ENCODE measurements around the gene PSG2.
"Not testable (repeated sequence)": the region's sequence is repeated elsewhere in the genome, so short reads cannot be mapped to it uniquely, and the experiment has no call there.

The PSG2 gene

DNA sequence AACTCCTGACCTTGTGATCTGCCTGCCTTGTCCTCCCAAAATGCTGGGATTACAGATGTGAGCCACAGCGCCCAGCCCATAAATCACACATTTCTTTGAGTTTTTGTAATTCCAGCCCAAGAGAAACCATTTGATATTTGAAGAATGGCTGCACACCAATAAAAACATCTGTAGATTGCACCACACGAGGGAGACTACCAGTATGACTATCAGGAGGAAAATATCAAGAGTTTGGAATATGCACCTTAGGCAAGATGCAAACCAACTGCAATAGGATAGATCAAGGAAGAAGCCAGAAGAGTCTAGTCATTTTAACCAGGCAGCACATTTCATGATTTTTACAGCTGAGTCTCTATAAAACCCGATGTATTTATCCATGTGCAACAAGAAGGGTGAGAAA is 20.1 kb downstream of the PSG2 start:
- not testable (repeated sequence) for DNase-seq

DNA sequence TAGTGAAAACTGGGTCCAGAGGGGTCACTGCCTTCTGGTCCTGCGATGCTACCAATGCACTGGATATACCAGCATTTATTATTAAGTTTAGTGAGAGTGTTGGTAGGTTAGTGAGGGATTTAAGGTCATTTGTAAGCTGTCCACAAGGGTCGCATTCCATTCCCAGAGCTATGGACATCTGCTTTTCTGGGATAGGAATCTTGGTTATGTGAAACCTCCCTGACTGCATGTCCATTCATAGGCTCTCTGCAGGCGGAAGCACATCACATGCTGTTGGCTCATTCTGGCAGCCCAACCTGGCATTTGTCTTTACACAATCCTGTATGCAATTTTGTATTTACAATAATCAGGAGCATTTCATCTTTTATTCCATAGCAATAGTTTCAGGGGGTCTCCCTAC is 21.2 kb downstream of the PSG2 start:
- not testable (repeated sequence) for DNase-seq

DNA sequence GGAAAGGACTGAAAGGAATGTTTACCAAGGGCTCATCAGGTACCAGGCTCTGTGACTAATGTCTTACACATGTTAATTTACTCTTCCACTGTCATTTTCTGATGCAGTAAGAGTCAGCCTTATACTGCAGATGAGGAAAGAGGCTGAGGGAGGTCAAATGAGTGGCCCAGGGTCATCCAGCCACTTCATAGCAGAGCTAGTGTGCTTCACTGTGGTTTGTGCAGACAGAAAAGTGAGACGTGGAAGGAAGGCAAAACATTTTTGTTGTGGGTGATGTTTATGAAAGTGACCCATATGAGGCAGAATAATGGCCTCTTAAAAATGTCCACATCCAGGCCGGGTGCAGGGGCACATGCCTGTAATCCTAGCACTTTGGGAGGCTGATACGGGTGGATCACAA is 22.2 kb downstream of the PSG2 start:
- not testable (repeated sequence) for DNase-seq

DNA sequence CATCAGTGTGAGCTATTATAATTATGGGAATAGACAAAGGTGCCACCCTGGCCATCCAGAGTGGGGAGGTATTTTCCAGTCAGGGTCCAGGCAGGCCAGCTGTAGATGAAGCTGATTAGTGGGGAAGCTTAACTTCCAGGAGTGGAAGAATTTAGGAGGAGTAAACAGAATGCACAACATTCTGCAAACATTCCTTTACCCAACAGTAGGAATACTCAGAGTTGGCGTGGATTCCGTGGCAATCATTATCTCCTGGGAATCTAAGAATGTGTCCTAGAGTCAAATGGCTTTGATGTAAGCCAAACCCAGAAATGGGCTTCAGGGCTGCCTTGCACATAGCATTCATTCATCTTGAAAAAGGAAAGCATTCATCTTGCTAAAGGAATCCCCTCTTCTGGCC is 23.0 kb downstream of the PSG2 start:
- DNase-seq, result not testable (repeated sequence)

DNA sequence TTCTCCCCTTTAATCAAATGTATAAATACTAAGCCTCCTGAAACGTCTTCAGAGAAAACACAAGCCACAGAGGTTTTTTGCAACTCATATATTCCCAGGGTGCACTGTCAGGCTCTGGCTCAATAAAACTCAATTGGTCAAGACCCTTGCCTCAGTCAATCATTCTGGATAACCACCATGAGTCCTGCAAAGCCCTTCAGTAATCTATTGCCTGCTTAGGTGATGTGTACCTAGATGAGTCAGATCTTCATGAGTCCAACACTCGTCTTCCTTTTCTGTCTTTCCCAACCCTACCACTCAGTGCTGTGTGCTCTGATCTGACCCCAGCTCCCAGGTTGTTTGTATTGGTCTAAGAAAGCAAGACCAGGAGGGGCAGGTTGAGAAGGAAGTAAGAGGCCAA is 24.1 kb downstream of the PSG2 start:
- not testable (repeated sequence) for DNase-seq

DNA sequence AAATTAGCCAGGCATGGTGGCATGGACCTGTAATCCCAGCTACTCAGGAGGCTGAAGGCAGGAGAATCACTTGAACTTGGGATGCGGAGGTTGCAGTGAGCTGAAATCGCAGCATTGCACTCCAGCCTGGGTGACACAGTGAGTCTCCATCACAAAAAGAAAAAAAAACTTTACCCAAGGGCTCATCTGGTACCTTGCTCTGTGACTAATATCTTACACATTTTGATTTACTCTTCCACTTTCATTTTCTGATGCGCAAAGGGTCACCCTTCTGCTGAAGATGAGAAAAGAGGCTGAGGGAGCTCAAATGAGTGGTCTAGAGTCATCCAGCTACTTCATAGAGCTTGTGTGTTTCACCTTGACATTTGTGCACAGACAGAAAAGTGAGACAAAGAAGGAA is 34.5 kb downstream of the PSG2 start:
- DNase-seq, result not testable (repeated sequence)

DNA sequence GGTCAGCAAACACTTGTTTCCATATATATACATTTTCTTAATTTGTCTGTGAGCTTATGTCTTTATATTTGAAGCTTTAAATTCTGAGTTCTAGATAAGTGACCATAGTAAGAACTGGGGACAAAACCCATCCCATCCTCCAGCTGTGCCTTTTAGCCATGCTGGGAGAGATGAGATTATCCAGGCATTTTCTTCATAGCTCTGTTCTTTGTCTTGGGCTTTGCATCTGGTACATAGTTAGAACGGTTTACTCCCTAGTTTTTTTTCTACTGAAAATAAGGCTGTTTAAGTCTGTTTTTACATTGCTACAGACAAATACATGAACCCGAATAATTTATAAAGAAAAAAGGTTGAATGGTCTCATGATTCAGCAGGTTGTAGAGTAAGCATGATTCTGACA is 35.9 kb downstream of the PSG2 start:
- not testable (repeated sequence) for DNase-seq

DNA sequence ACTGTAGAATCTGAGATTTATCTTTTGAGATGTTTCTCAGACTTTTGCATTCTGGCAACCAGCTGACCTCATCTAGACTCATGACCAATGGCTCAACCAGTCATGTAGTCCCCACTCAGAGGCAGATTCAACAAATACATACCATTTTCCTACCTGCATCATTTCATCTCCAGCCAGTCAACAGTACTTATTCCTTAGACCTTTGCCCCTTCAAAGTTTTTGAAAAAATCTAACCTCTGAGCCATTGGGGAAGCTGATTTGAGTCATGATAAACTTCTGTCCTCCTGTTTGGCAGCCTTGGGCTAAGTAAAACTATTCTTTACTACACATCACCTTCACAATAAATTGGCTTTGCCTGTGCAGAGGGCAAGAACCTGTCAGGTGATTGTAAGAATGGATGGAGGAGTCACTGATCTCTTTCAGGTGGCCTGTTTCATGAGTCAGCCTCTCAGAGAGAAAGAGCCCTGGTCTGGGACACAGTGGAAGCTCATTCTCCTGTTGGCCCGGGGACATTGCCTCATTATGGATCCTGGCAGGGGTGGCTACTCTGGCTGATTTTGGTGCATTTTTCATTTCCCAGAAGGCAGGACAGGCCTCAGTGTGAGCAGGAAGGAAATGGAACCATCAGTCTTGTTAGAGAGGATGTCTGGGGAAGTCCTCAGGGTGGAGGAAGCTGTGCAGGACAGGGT is 38.9 kb downstream of the PSG2 start:
- not testable (repeated sequence) for DNase-seq

DNA sequence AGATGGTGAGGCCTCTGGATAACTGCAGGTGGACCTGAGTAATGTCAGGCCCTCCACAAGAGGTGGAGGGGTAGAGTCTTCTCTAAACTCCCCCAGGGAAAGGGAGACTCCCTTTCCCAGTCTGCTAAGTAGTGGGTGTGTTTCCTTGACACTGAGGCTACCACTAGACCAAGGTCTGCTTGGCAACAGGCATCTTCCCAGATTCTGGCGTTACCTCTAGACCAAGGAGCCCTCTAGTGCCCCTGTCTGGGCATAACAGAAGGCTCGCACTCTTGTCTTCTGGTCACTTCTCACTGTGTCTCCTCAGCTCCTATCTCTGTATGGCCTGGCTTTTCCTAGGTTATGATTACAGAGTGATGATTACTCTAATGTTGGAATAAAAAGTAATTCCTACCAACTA is 50.9 kb downstream of the PSG2 start:
- not testable (repeated sequence) for DNase-seq

DNA sequence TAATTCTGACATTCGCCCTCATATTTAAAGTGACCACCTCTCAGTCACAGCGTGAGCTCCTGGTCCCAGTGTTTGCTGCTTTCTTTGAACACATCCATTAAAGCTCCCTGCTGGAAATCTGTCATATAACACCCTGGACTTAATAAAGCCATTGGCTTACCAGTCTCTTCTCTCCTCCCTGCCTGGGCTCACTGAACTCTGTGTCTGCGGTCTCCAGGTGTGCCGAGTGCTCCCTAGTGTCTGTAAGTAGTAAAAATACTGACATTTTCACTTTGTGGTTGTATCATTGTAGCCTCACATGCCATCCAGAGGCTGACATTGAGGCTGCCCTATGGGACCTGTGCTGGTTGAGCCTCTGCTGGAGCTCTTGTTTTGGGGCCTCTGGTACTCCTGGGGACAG is 53.6 kb downstream of the PSG2 start:
- no peak for DNase-seq

DNA sequence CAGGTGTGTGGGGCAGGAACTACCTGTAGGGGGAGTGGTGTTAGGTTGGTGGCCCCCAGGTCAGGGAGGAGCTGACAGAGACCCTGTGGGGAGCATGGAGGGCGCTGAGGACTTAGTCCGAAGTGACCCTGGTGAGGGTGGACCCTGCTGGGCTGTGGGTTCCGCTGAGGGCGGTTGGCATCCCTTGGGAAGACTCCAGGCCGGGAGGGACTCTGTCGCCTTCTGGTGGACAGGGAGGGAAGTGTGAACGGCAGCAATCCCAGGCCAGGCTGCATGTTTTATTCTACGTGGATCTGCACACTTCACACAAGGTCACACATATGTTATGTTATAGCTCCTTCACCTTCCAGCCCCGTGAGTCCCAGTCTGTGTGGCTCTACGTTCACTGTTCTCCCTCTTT is 54.5 kb downstream of the PSG2 start:
- not testable (repeated sequence) for DNase-seq

DNA sequence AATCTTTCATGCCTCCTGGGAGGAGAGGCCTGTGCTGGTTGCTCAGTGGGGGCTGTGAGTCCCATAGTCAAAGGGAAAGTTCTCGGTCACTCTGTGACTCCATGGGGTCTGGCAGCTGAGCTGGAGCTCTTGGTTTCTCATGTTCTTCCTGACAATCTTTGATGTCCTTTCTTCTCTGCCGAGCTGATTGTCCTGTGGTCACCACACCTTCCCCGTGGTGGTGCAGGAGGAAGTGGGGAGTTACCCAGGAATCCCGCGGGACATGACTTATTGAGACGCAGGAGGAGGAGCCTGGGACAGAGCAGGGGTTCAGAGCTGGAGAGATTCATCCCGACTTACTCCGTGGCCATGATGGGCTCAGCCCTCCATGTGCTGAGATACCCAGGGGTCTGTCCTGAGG is 55.4 kb downstream of the PSG2 start:
- DNase-seq, result not testable (repeated sequence)

DNA sequence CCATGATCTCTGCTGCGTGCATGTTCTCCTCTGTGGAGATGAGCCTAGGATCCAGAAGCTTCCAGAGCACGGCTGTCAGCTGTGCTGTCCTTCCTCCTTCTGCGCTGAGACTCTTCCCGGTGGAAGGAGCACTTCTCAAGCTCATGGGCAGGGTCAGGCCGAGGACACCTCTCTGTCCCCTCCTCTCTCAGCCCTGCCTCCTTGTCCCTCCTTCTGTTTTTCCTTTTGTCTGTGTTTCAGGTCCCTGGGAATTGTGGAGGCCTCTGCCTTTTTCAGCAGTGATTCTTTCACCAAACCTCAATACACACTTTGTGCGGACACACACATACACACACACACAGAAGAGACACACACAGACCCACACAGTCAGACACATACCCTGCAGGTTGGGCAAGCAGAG is 56.1 kb downstream of the PSG2 start, which contains the start of gene PSG11:
PSG11 (minus strand) TSS at position 101 of the 400 bp plus-strand sequence; CDS start at position 4, 97 bp downstream.
- not testable (repeated sequence) for DNase-seq

DNA sequence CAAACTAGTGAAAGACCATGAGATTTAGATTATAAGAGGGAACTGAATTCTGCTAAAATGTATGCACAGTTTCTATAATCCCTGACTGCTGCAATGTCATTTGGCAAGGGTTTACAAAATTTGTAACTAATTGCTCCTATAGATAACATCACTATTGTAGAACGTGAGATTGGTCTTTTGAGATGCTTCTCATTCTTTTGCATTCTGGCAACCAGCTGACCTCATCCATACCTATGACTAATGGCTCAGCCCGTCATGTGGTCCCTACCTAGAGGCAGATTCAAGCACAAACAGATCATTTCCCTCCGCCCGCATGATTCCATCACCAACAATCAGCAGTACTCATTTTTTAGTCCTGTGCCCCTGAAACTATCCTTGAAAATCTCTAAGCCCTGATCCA is 60.4 kb downstream of the PSG2 start:
- DNase-seq, result not testable (repeated sequence)

DNA sequence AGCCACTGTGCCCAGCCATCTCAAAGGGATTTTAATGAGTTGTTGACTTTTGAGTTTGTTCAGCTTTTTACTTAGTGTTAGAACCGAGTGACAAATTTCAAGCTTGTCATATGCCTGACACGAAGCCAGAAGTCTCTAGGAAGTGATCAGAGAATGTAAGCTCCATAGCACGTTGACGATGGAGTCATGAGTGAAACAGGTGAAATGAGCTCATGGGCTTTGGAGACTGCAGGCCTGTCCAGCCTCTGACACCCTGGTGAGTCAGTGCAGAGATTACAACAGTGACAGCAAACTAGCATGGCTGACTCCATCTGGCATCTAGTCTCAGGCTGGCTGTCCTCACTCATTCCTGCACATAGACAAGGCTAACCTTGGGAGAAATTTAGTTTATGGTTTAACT is 60.9 kb downstream of the PSG2 start:
- DNase-seq, result not testable (repeated sequence)

DNA sequence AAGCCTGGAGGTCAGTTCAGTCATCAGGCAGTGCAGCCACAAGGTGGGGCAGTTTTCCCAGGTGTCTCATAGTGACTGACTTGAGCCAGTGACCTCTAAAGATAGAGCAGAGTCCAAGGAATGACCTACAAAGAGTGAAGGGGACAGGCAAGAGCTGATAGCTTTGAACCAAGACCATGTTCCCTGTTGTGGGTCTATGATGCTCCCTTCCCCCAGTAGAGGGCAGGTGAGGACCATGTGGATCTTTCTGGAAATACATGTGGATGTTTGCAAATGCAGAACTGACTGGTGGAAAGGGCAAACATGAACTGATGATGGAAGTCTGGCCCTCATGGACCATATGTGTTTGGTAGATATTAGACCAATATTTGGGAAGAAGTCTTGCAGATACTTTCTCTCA is 62.9 kb downstream of the PSG2 start:
- not testable (repeated sequence) for DNase-seq
